Endothelial cell of umbilical vein (primary cell): ENCODE measurements around the gene PNPLA5. TPM values are rescaled to one million over a fixed set of nuclear protein-coding genes. Genes with fewer than 3 reads are reported as not detected.

Source experiments
- BruUV-seq: library from RNA; stranded (reverse); fragments of 400-500 nt; replicated peaks from 2 replicates; lab custom pipeline; 2021; lab: Mats Ljungman, UMichigan
- CTCF ChIA-PET: fragments of 300-600, 350-600 bp; sonication (Branson Sonifier 250); formaldehyde crosslinking; loops from one replicate; lab custom pipeline; 2021; ENCODE audit warnings: antibody characterized with exemption, inconsistent platforms; lab: Charles Lee
- POLR2A ChIA-PET: fragments of 300-600, 350-600 bp; sonication (Branson Sonifier 250); formaldehyde crosslinking; loops from one replicate; lab custom pipeline; 2021; ENCODE audit warnings: antibody characterized with exemption, inconsistent platforms; lab: Charles Lee
- DNase-seq: peaks from one replicate; pipeline ENCODE4 v3.0.0-alpha.2; 2011; ENCODE audit warnings: low read depth, low spot score
- FAIRE-seq: peaks from 2 replicates; lab custom pipeline; 2011; peaks lifted over from hg19 to GRCh38; lab: Jason Lieb, UNC
- H2AFZ ChIP-seq: 2 replicates; pipeline ENCODE4 v1.6.0; 2012; ENCODE audit warnings: low read depth, low read length, control low read depth, inconsistent platforms
- H3K27ac ChIP-seq: 2 replicates; pipeline ENCODE4 v1.5.1; 2011; ENCODE audit warnings: low read depth, mild to moderate bottlenecking, control low read depth, low read length, moderate library complexity; ENCODE audit not compliant: insufficient read depth
- H3K27me3 ChIP-seq, 2 experiments: 2 replicates each; pipeline versions ENCODE4 v1.6.0 to v1.6.1; 2011; ENCODE audit warnings: low read length in 2 of 2, mixed read lengths in 1 of 2; ENCODE audit not compliant: control insufficient read depth in 2 of 2, insufficient read depth in 2 of 2
- H3K36me3 ChIP-seq, 2 experiments: 2 replicates in 1 of 2; 3 replicates in 1 of 2; pipeline ENCODE4 v1.5.1; 2011; ENCODE audit warnings: low read length in 2 of 2, mild to moderate bottlenecking in 1 of 2, moderate library complexity in 1 of 2; ENCODE audit not compliant: control insufficient read depth in 2 of 2, insufficient read depth in 2 of 2; ENCODE audit errors: extremely low read depth in 1 of 2
- H3K4me1 ChIP-seq: 3 replicates; pipeline ENCODE4 v1.5.1; 2011; ENCODE audit warnings: mild to moderate bottlenecking, low read length; ENCODE audit not compliant: control insufficient read depth, insufficient read depth; ENCODE audit errors: extremely low read depth
- H3K4me2 ChIP-seq: 2 replicates; pipeline ENCODE4 v1.6.1; 2011; ENCODE audit warnings: low read length, control low read depth, mixed read lengths; ENCODE audit not compliant: insufficient read depth
- H3K4me3 ChIP-seq, 3 experiments: fragments of 200-600 bp in 1 of 3; sonication (generic), shearing (Covaris generic) in 1 of 3; replicated peaks in 1 of 3; 2 replicates each; pipeline ENCODE4 v1.5.1; 2011 to 2016; ENCODE audit warnings: control low read depth in 3 of 3, low read length in 3 of 3, mild to moderate bottlenecking in 2 of 3, inconsistent platforms in 1 of 3, low read depth in 1 of 3, moderate library complexity in 1 of 3; ENCODE audit not compliant: insufficient read depth in 1 of 3
- H3K79me2 ChIP-seq: 2 replicates; pipeline ENCODE4 v1.6.0; 2012; ENCODE audit warnings: low read length, inconsistent platforms; ENCODE audit not compliant: control insufficient read depth, insufficient read depth
- H3K9ac ChIP-seq: replicated peaks from 2 replicates; pipeline ENCODE3; 2011; ENCODE audit warnings: low read length, control low read depth; ENCODE audit not compliant: insufficient read depth; ENCODE audit errors: extremely low read depth
- H3K9me1 ChIP-seq: replicated peaks from 3 replicates; pipeline ENCODE4 v1.6.0; 2011; ENCODE audit warnings: mild to moderate bottlenecking, low read length; ENCODE audit not compliant: control insufficient read depth, insufficient read depth; ENCODE audit errors: extremely low read depth
- H3K9me3 ChIP-seq: replicated peaks from 2 replicates; pipeline ENCODE4 v1.5.1; 2012; ENCODE audit warnings: low read length, inconsistent platforms; ENCODE audit not compliant: control insufficient read depth, insufficient read depth
- H4K20me1 ChIP-seq: replicated peaks from 2 replicates; pipeline ENCODE3; 2011; ENCODE audit warnings: mild to moderate bottlenecking, low read length; ENCODE audit not compliant: control insufficient read depth, insufficient read depth; ENCODE audit errors: extremely low read depth
- CTCF ChIP-seq, 2 donors: IDR thresholded peaks; 1 replicate in 1 of 2; 2 replicates in 1 of 2; pipeline ENCODE4 v1.5.1; 2011; ENCODE audit warnings: low read length in 2 of 2, mild to moderate bottlenecking in 2 of 2, moderate library complexity in 2 of 2, control low read depth in 1 of 2, inconsistent platforms in 1 of 2, low read depth in 1 of 2; ENCODE audit not compliant: insufficient read depth in 1 of 2; ENCODE audit errors: extremely low read depth in 1 of 2
- EZH2 ChIP-seq: IDR thresholded peaks from 2 replicates; pipeline ENCODE4 v1.6.1; 2012; ENCODE audit warnings: borderline replicate concordance, low read depth, mild to moderate bottlenecking, moderate library complexity, low read length, inconsistent platforms; ENCODE audit not compliant: severe bottlenecking
- FOS ChIP-seq: IDR thresholded peaks from 2 replicates; pipeline ENCODE4 v1.6.1; 2011; ENCODE audit warnings: mild to moderate bottlenecking, low read length, moderate library complexity, borderline replicate concordance; ENCODE audit not compliant: insufficient read depth
- GATA2 ChIP-seq: IDR thresholded peaks from 2 replicates; pipeline ENCODE4 v1.7.0; 2011; ENCODE audit warnings: low read depth, mild to moderate bottlenecking, moderate library complexity, mixed read lengths, low read length; ENCODE audit not compliant: insufficient read length, insufficient read depth
- JUN ChIP-seq: IDR thresholded peaks from 2 replicates; pipeline ENCODE4 v1.6.1; 2011; ENCODE audit warnings: borderline replicate concordance, low read depth; ENCODE audit not compliant: insufficient read length, insufficient read depth
- MAX ChIP-seq: IDR thresholded peaks from 2 replicates; pipeline ENCODE4 v1.6.1; 2011; ENCODE audit not compliant: insufficient read depth, insufficient read length
- MYC ChIP-seq: IDR thresholded peaks from one replicate; pipeline ENCODE4 v1.6.1; 2011; ENCODE audit warnings: mild to moderate bottlenecking, low read depth, low read length
- POLR2A ChIP-seq: IDR thresholded peaks from 2 replicates; pipeline ENCODE4 v1.6.1; 2012; ENCODE audit warnings: low read depth, mild to moderate bottlenecking, control low read depth, low read length
- POLR2AphosphoS5 ChIP-seq: IDR thresholded peaks from 2 replicates; pipeline ENCODE4 v1.6.1; 2012; ENCODE audit warnings: low read depth, mild to moderate bottlenecking, control low read depth, low read length, moderate library complexity; ENCODE audit not compliant: insufficient read depth
- dilution Hi-C: fragments of 300-500 bp; cut with MboI; formaldehyde crosslinking; loops from one replicate; pipeline ENCODE4 v1.15.0; 2019; ENCODE audit warnings: low sequenced_read_pairs; ENCODE audit not compliant: extremely low pct_ligation_motif_present
- intact Hi-C: fragments of 100-400 bp; cut with micrococcal nuclease; formaldehyde crosslinking; loops from one replicate; pipeline ENCODE4 v1.10.0; 2022
- polyA plus RNA-seq, 4 experiments: library from polyadenylated mRNA; depleted of rRNA in 3 of 4; stranded (reverse) in 3 of 4; unstranded in 1 of 4; fragments of >200 nt; gene quantifications; 2 replicates each; pipeline versions ENCODE4 v1.2.1 to v1.2.3, GENCODE V29; 2011 to 2012; ENCODE audit warnings: missing spikeins in 1 of 4
- total RNA-seq: library from RNA; stranded (reverse); gene quantifications from 2 replicates; pipeline ENCODE4 v1.2.3, GENCODE V29; 2021

Gene PNPLA5
- total and polyA plus RNA-seq, 2 donors (not counting 3 experiments of a cell fraction or from before 2014, with no cell fraction given) = not detected

- Histone ChIP-seq H3K79me2 (no peaks in the 10 kb centered on the region), H3K27me3 (no peaks in the 10 kb centered on the region), H3K4me2 (no peak overlapping the region), H2AFZ (no peak overlapping the region), H3K9ac (no peak overlapping the region), H3K9me1 (no peaks in the 10 kb centered on the region), H4K20me1 (no peaks in the 10 kb centered on the region), H3K4me1 (no peaks in the 10 kb centered on the region), H3K9me3 (no peaks in the 10 kb centered on the region), H3K27ac (no peak overlapping the region), H3K36me3 (no peaks in the 10 kb centered on the region), H3K4me3 (no peak overlapping the region)
- POLR2A ChIA-PET = no interaction called here
- no peak for DNase-seq
- no peak for TF ChIP-seq EZH2
- no peak for TF ChIP-seq MYC
- TF ChIP-seq JUN = no peak
- no peak for TF ChIP-seq MAX
- TF ChIP-seq GATA2 = no peak
- no peak for TF ChIP-seq FOS
- no peak for TF ChIP-seq POLR2AphosphoS5
- TF ChIP-seq CTCF (IDR thresholded peaks at IDR 0.05; ENCODE audit: extremely low read depth in 1 of 2, insufficient read depth in 1 of 2, low read depth in 1 of 2, low read length in 2 of 2) = no peak
- TF ChIP-seq POLR2A = no peak
- dilution Hi-C loops (no loop called here), intact Hi-C loops (no loop called here)
- CTCF ChIA-PET = interaction anchor here (1.9 kb wide), 1 partner anchor 19 kb away, joined by 12 read pairs; no protein-coding TSS in a partner anchor
- no peak for FAIRE-seq
- no TSS peak for BruUV-seq
Observed at GRCh38 chr22:43901976-43902643, 10.3 kb upstream of the PNPLA5 start.
